Smooth muscle cell (in vitro differentiated cells): ENCODE data around the gene PSENEN. TPM values are rescaled to one million over a fixed set of nuclear protein-coding genes. Genes with fewer than 3 reads are reported as not detected.

Source experiments
- DNase-seq: peaks from one replicate; lab custom pipeline; 2025; ENCODE audit not compliant: unreplicated experiment; lab: John Stamatoyannopoulos, UW
- H2AFZ ChIP-seq: fragments of 200-600 bp; sonication (generic); 2 replicates; pipeline ENCODE4 v1.6.0; 2016; ENCODE audit warnings: antibody characterized with exemption, low read depth, mild to moderate bottlenecking
- H3F3A ChIP-seq: fragments of 200-600 bp; sonication (generic); 2 replicates; pipeline ENCODE4 v1.6.0; 2017; ENCODE audit warnings: antibody characterized with exemption, low read depth
- H3K27ac ChIP-seq: fragments of 200-600 bp; sonication (generic); 2 replicates; pipeline ENCODE4 v1.5.1; 2016; ENCODE audit warnings: low read depth, mild to moderate bottlenecking
- H3K27me3 ChIP-seq: fragments of 200-600 bp; sonication (generic); 2 replicates; pipeline ENCODE4 v1.6.1; 2016; ENCODE audit warnings: low read depth, mild to moderate bottlenecking
- H3K36me3 ChIP-seq: fragments of 200-600 bp; sonication (generic); 2 replicates; pipeline ENCODE4 v1.5.1; 2016; ENCODE audit warnings: low read depth
- H3K4me1 ChIP-seq: fragments of 200-600 bp; sonication (generic); 2 replicates; pipeline ENCODE4 v1.5.1; 2016; ENCODE audit warnings: low read depth
- H3K4me2 ChIP-seq: fragments of 200-600 bp; sonication (generic); 2 replicates; pipeline ENCODE4 v1.6.0; 2016; ENCODE audit warnings: mild to moderate bottlenecking
- H3K4me3 ChIP-seq: fragments of 200-600 bp; sonication (generic); 2 replicates; pipeline ENCODE4 v1.5.1; 2016; ENCODE audit warnings: mild to moderate bottlenecking
- H3K79me2 ChIP-seq: fragments of 200-600 bp; sonication (generic); 2 replicates; pipeline ENCODE4 v1.6.0; 2016; ENCODE audit warnings: low read depth, mild to moderate bottlenecking
- H3K9ac ChIP-seq: fragments of 200-600 bp; sonication (generic); 2 replicates; pipeline ENCODE4 v1.6.0; 2016; ENCODE audit warnings: low read depth
- H3K9me3 ChIP-seq: fragments of 200-600 bp; sonication (generic); replicated peaks from 2 replicates; pipeline ENCODE4 v1.5.1; 2016; ENCODE audit warnings: low read depth
- H4K20me1 ChIP-seq: fragments of 200-600 bp; sonication (generic); 2 replicates; pipeline ENCODE4 v1.6.0; 2016; ENCODE audit warnings: low read depth
- CTCF ChIP-seq: fragments of 200-600 bp; sonication (generic); IDR thresholded peaks from 2 replicates; pipeline ENCODE4 v1.5.1; 2017; ENCODE audit warnings: borderline replicate concordance, mild to moderate bottlenecking, antibody characterized with exemption; ENCODE audit not compliant: insufficient read depth, poor library complexity, severe bottlenecking
- WGBS: methylation state at CpG from one replicate; pipeline ENCODE4 v1.1.7; 2016; ENCODE audit warnings: low lambda C conversion rate; 5-methylcytosine and 5-hydroxymethylcytosine counted together
- polyA plus RNA-seq: library from polyadenylated mRNA; unstranded; fragments of >200 nt; fragmentation: Nextera tagmentation; extraction: Ambion mirVana; gene quantifications from 2 replicates; pipeline ENCODE4 v1.2.1, GENCODE V29; 2016
- total RNA-seq: library from RNA; depleted of rRNA; stranded (reverse); fragments of >200 nt; gene quantifications from 2 replicates; pipeline ENCODE4 v1.2.3, GENCODE V29; 2014

Gene PSENEN
- total and polyA plus RNA-seq, 2 experiments from 2014 or later = 65.4 to 137 TPM

DNA sequence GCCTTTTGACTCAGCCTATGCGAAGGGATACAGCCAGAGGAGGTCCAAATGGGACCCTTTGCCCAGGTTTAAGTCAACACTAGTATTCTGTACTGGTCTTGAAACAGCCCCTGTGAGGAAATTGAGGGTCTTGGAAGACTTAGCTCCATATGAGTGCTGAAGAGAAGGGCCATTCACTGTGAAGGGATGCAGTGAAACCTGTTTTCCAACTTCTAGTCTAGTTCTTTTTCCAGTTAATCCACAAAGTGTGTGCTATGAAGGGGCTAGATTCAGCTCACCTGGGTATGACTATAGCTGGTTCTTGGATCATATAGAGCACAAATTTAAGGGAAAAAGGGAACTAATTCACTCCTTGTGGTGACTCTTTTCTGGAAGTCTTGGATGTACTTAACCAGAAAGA is 37.1 kb upstream of the PSENEN start:
- no peaks in the 10 kb centered on the region for H4K20me1 ChIP-seq
- no peak overlapping the region for H3K4me2 ChIP-seq
- H3K9ac ChIP-seq = no peak overlapping the region
- H3K27me3 ChIP-seq = no peaks in the 10 kb centered on the region
- no peak overlapping the region for H3K27ac ChIP-seq
- DNase-seq = no peak
- H3F3A ChIP-seq = no peaks in the 10 kb centered on the region
- no peak overlapping the region for H3K4me3 ChIP-seq
- no peaks in the 10 kb centered on the region for H3K36me3 ChIP-seq
- no peaks in the 10 kb centered on the region for H3K9me3 ChIP-seq
- WGBS = 90% methylated on average over 1 of the region's 1 CpG
- no peak for TF ChIP-seq CTCF
- H2AFZ ChIP-seq = no peak overlapping the region
- H3K79me2 ChIP-seq = no peaks in the 10 kb centered on the region
- H3K4me1 ChIP-seq = no peaks in the 10 kb centered on the region

GRCh38 chr19:35710784-35711723 is 34.4 kb upstream of the PSENEN start:
- no peak for DNase-seq
- Histone ChIP-seq H3K4me3 (no peak overlapping the region), H3K27me3 (no peaks in the 10 kb centered on the region)

DNA sequence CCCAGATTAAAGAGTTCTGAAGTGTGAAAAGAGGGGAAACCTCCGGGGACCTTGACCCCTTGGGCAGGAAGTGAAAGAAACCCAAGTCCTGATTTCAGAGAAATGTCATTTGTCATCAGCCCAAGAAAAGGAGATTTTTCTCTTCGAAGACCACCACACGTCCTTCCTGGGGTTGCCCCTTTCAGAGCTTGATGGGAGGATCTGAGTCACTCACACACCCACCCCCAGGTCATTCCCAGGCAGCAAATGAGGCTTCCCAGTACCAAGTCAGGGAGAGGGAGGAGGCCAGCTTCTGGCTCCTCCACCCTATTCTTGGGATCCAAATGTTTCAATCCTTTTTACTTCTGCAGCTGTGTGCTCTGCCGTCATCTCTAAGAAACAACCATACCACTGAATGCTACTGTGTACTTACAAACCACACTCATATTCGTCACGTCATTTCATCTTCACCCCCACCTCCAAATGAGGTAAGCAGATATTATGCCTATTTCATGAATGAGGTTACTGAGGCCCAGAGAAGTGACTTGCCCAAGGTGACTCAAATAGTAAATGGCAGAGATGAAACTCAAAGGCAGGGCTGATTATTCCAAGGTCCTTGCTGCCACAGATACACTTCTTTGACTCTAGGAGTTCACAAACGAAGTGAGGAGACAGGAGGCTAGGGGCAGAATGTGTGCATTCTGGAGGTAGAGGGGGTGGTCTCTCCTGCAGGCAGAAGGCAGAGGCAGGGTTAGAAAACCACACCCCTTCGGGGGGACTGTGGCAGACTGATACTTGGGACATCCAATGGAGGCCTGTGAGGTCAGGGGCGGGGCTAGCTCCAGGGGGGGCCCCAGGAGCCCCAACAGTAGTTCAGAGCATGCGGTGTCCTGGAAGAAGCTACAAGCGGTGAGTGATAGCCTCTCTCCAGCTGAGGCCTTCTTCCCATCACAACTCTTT is 32.6 kb upstream of the PSENEN start:
- Histone ChIP-seq H3K79me2 (no peaks in the 10 kb centered on the region), H4K20me1 (no peaks in the 10 kb centered on the region), H3K27me3 (no peaks in the 10 kb centered on the region), H3K4me2 (no peak overlapping the region), H3K36me3 (no peaks in the 10 kb centered on the region), H3K9me3 (no peaks in the 10 kb centered on the region), H3K4me3 (no peak overlapping the region), H2AFZ (no peak overlapping the region), H3K4me1 (peaks cover 6% of the 10 kb centered on the region), H3F3A (no peaks in the 10 kb centered on the region), H3K9ac (no peak overlapping the region), H3K27ac (no peak overlapping the region)
- no peak for TF ChIP-seq CTCF
- DNase-seq = no peak
- 89% methylated on average over 11 of the region's 11 CpGs for whole genome bisulfite sequencing

More at GRCh38 chr19:35710784-35711723, 34.4 kb upstream of the PSENEN start:
- H3K79me2 ChIP-seq = no peaks in the 10 kb centered on the region
- peaks cover 4% of the 10 kb centered on the region for H3K4me1 ChIP-seq
- H2AFZ ChIP-seq = no peak overlapping the region
- H3K4me2 ChIP-seq = no peak overlapping the region
- H3K27ac ChIP-seq = no peak overlapping the region
- no peak overlapping the region for H3K9ac ChIP-seq
- 76% methylated on average over 13 of the region's 13 CpGs for WGBS
- no peaks in the 10 kb centered on the region for H3F3A ChIP-seq
- H4K20me1 ChIP-seq = no peaks in the 10 kb centered on the region
- no peaks in the 10 kb centered on the region for H3K36me3 ChIP-seq
- no peaks in the 10 kb centered on the region for H3K9me3 ChIP-seq
- no peak for TF ChIP-seq CTCF
